CD14-positive monocyte (primary cell): ENCODE results near the gene UBE2E3. TPM values are rescaled to one million over a fixed set of nuclear protein-coding genes. Genes with fewer than 3 reads are reported as not detected.

Experiments used
- DNase-seq, 3 donors: peaks; one replicate each; pipeline ENCODE4 v3.0.0-alpha.2; 2011 to 2022
- H2AFZ ChIP-seq: 2 replicates; pipeline ENCODE4 v1.6.0; 2012; ENCODE audit warnings: mild to moderate bottlenecking, low read depth, low read length, inconsistent platforms; ENCODE audit not compliant: insufficient read depth, poor library complexity, severe bottlenecking
- H3K27ac ChIP-seq, 2 donors: 1 replicate in 1 of 2; 2 replicates in 1 of 2; pipeline ENCODE4 v1.5.1; 2012 to 2013; ENCODE audit warnings: low read length in 2 of 2, control low read depth in 1 of 2, inconsistent platforms in 1 of 2, low read depth in 1 of 2, mild to moderate bottlenecking in 1 of 2
- H3K27me3 ChIP-seq, 2 donors: one replicate each; pipeline versions ENCODE4 v1.6.0 to v1.6.1; 2011 to 2013; ENCODE audit warnings: low read length in 2 of 2; ENCODE audit not compliant: control insufficient read depth in 2 of 2, insufficient read depth in 2 of 2
- H3K36me3 ChIP-seq, 2 donors: replicated peaks in 1 of 2; 1 replicate in 1 of 2; 2 replicates in 1 of 2; pipeline versions ENCODE4 v1.5.1 to v1.6.1; 2012 to 2013; ENCODE audit warnings: low read length in 2 of 2, control low read depth in 1 of 2, inconsistent platforms in 1 of 2, mild to moderate bottlenecking in 1 of 2; ENCODE audit not compliant: insufficient read depth in 2 of 2, control insufficient read depth in 1 of 2
- H3K4me1 ChIP-seq, 2 donors: 1 replicate in 1 of 2; 2 replicates in 1 of 2; pipeline versions ENCODE4 v1.5.1 to v1.6.1; 2012 to 2013; ENCODE audit warnings: low read length in 2 of 2, control low read depth in 1 of 2, inconsistent platforms in 1 of 2, mild to moderate bottlenecking in 1 of 2, moderate library complexity in 1 of 2; ENCODE audit not compliant: insufficient read depth in 2 of 2, control insufficient read depth in 1 of 2
- H3K4me2 ChIP-seq: replicated peaks from 2 replicates; pipeline ENCODE3; 2012; ENCODE audit warnings: low read length, moderate library complexity, mild to moderate bottlenecking; ENCODE audit not compliant: poor library complexity, severe bottlenecking; ENCODE audit errors: extremely low read depth
- H3K4me3 ChIP-seq, 3 experiments: fragments of 200-600 bp in 1 of 3; sonication (generic) in 1 of 3; replicated peaks in 1 of 3; 1 replicate in 2 of 3; 2 replicates in 1 of 3; pipeline ENCODE4 v1.5.1; 2011 to 2013; ENCODE audit warnings: low read length in 3 of 3, mild to moderate bottlenecking in 3 of 3, control low read depth in 2 of 3, low read depth in 2 of 3, inconsistent platforms in 1 of 3, moderate library complexity in 1 of 3
- H3K79me2 ChIP-seq: 2 replicates; pipeline ENCODE4 v1.6.0; 2012; ENCODE audit warnings: mild to moderate bottlenecking, control low read depth, inconsistent platforms, low read length, moderate library complexity; ENCODE audit not compliant: insufficient read depth
- H3K9ac ChIP-seq: 2 replicates; pipeline ENCODE4 v1.6.0; 2017; ENCODE audit warnings: low read length, mild to moderate bottlenecking; ENCODE audit not compliant: insufficient read depth, poor library complexity, severe bottlenecking
- H3K9me3 ChIP-seq, 2 donors: replicated peaks in 1 of 2; 1 replicate in 1 of 2; 2 replicates in 1 of 2; pipeline versions ENCODE4 v1.5.1 to v1.6.1; 2012 to 2013; ENCODE audit warnings: low read length in 2 of 2, control low read depth in 1 of 2; ENCODE audit not compliant: control insufficient read depth in 1 of 2, insufficient read depth in 1 of 2
- H4K20me1 ChIP-seq: 2 replicates; pipeline ENCODE4 v1.6.0; 2012; ENCODE audit warnings: mild to moderate bottlenecking, low read length, control low read depth, moderate library complexity; ENCODE audit not compliant: insufficient read depth
- H3K27ac Mint-ChIP-seq, 7 donors: one replicate each; pipeline ENCODE4 v1.8.0; 2020; ENCODE audit warnings: mild to moderate bottlenecking in 7 of 7, mixed read lengths in 7 of 7, moderate library complexity in 6 of 7, inconsistent platforms in 2 of 7
- H3K27me3 Mint-ChIP-seq, 3 donors: one replicate each; pipeline ENCODE4 v1.8.0; 2021 to 2022; ENCODE audit warnings: low read depth in 3 of 3, mild to moderate bottlenecking in 3 of 3, mixed read lengths in 3 of 3, moderate library complexity in 3 of 3, inconsistent platforms in 1 of 3
- H3K36me3 Mint-ChIP-seq, 2 donors: one replicate each; pipeline ENCODE4 v1.8.0; 2020; ENCODE audit warnings: mixed read lengths in 2 of 2, inconsistent platforms in 1 of 2, mild to moderate bottlenecking in 1 of 2
- H3K4me1 Mint-ChIP-seq: one replicate; pipeline ENCODE4 v1.8.0; 2020; ENCODE audit warnings: mild to moderate bottlenecking, mixed read lengths
- H3K4me3 Mint-ChIP-seq, 2 donors: one replicate each; pipeline ENCODE4 v1.8.0; 2020; ENCODE audit warnings: mild to moderate bottlenecking in 2 of 2, mixed read lengths in 2 of 2, moderate library complexity in 1 of 2
- H3K9me3 Mint-ChIP-seq, 7 donors: one replicate each; pipeline ENCODE4 v1.8.0; 2020 to 2022; ENCODE audit warnings: mixed read lengths in 7 of 7, mild to moderate bottlenecking in 6 of 7, moderate library complexity in 6 of 7, inconsistent platforms in 2 of 7
- WGBS: methylation state at CpG from one replicate; pipeline ENCODE4 v1.1.5; 2013; ENCODE audit warnings: missing lambda C conversion rate; ENCODE audit not compliant: insufficient coverage; 5-methylcytosine and 5-hydroxymethylcytosine counted together
- intact Hi-C, 2 donors: fragments of 100-400 bp; cut with micrococcal nuclease; formaldehyde crosslinking; loops; one replicate each; pipeline versions ENCODE4 v1.15.0 to v1.15.1; 2023
- polyA plus RNA-seq, 3 donors: library from polyadenylated mRNA; depleted of rRNA in 1 of 3; unstranded in 2 of 3; stranded (reverse) in 1 of 3; fragments of 300-500 nt in 2 of 3; fragments of >200 nt in 1 of 3; fragmentation: Illumina TruSeq in 2 of 3; gene quantifications; 1 replicate in 2 of 3; 2 replicates in 1 of 3; pipeline ENCODE4 v1.2.3, GENCODE V29; 2012 to 2021
- TF ChIP-seq, protein P1 (sequence below): fragments of 200-600 bp; IDR thresholded peaks from one replicate; pipeline ENCODE4 v1.8.0; 2022; ENCODE audit warnings: antibody characterized with exemption, mild to moderate bottlenecking

UBE2E3 gene
- polyA plus RNA-seq, 3 donors = 45.9 to 67.5 (median 52.1) TPM

DNA sequence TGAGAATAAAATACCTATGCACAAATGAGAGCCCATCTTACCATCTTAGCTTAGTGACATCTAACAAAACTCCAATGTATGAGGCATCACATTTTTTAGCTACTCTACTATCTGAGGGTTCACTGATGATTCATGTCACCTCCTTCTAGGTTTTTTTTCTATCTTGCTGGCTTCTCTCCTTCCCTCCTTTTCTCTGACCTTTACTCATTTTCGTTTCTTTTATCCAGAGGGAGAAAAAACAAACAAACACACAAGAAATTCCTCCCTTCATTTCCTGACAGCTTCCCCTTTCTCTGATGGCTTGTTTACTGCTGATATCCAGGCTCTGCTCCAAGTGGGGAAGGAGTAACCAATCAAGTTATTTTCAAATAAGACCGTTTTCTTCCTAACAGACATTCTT is 115.1 kb downstream of the UBE2E3 start:
- no CpG with 5 or more reads among the region's 2 CpGs for WGBS
- Histone ChIP-seq H3K27me3 (no peaks in the 10 kb centered on the region), H3K27ac (no peak overlapping the region), H3K4me1 (no peaks in the 10 kb centered on the region), H3K79me2 (no peaks in the 10 kb centered on the region), H3K4me2 (no peak overlapping the region), H2AFZ (no peak overlapping the region), H4K20me1 (no peaks in the 10 kb centered on the region), H3K36me3 (no peaks in the 10 kb centered on the region), H3K4me3 (no peak overlapping the region), H3K9ac (no peak overlapping the region), H3K9me3 (no peaks in the 10 kb centered on the region)
- Mint-ChIP-seq H3K27me3 (no peaks in the 10 kb centered on the region), H3K9me3 (peaks cover 7 to 29% (median 15%) of the 10 kb centered on the region in 7 donors), H3K27ac (no peak overlapping the region), H3K4me3 (no peak overlapping the region), H3K4me1 (no peaks in the 10 kb centered on the region), H3K36me3 (no peaks in the 10 kb centered on the region)
- no peak for DNase-seq
- intact Hi-C loops = no loop called here
- TF ChIP-seq, protein P1, sequence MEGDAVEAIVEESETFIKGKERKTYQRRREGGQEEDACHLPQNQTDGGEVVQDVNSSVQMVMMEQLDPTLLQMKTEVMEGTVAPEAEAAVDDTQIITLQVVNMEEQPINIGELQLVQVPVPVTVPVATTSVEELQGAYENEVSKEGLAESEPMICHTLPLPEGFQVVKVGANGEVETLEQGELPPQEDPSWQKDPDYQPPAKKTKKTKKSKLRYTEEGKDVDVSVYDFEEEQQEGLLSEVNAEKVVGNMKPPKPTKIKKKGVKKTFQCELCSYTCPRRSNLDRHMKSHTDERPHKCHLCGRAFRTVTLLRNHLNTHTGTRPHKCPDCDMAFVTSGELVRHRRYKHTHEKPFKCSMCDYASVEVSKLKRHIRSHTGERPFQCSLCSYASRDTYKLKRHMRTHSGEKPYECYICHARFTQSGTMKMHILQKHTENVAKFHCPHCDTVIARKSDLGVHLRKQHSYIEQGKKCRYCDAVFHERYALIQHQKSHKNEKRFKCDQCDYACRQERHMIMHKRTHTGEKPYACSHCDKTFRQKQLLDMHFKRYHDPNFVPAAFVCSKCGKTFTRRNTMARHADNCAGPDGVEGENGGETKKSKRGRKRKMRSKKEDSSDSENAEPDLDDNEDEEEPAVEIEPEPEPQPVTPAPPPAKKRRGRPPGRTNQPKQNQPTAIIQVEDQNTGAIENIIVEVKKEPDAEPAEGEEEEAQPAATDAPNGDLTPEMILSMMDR = no peak

DNA sequence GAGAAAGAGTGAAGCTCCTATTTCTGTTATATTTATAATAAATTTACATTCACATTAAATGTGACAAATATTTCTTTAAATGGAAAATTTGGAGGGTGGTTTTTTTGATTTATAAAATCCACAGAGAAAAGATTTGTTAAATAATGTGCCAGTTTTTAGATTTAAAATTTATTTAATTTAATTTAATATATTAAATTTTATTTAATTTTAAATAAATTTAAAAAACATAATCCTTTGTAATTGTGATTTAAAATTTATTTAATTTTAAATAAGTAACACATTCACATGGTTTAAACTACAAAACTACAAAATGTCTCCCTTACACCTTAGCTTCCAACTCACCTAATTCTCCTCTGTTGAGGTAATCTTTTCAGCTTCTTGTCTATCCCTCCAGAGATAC is 123.3 kb downstream of the UBE2E3 start:
- Histone ChIP-seq H3K36me3 (no peaks in the 10 kb centered on the region), H3K9me3 (no peaks in the 10 kb centered on the region), H3K27me3 (no peaks in the 10 kb centered on the region), H3K4me2 (no peak overlapping the region), H3K4me3 (no peak overlapping the region), H3K27ac (no peak overlapping the region), H3K4me1 (peaks cover 0 to 7% of the 10 kb centered on the region in 2 donors), H3K79me2 (no peaks in the 10 kb centered on the region), H2AFZ (no peak overlapping the region), H4K20me1 (no peaks in the 10 kb centered on the region), H3K9ac (no peak overlapping the region)
- no peak for DNase-seq
- peaks cover 10% of the 10 kb centered on the region for H3K4me1 Mint-ChIP-seq
- H3K4me3 Mint-ChIP-seq = no peak overlapping the region
- peaks cover 0 to 4% (median 0%) of the 10 kb centered on the region in 3 donors for H3K27me3 Mint-ChIP-seq
- intact Hi-C loops = loop anchor here (5.0 to 10.0 kb wide), 2 partner anchors 354 to 361 kb away; partner anchors contain the start of gene ITGA4 (in 1 of the 2)
- peaks cover 0 to 2% of the 10 kb centered on the region in 2 donors for H3K36me3 Mint-ChIP-seq
- TF ChIP-seq, protein P1 = no peak
- no peak overlapping the region for H3K27ac Mint-ChIP-seq
- no peaks in the 10 kb centered on the region for H3K9me3 Mint-ChIP-seq
